ENCODE data around the gene LIMS3.
"Not testable (repeated sequence)": the region's sequence is repeated elsewhere in the genome, so short reads cannot be mapped to it uniquely, and the experiment has no call there.

Gene LIMS3

GRCh38 chr2:109927803-109928202 is 29.3 kb downstream of the LIMS3 start:
- not testable (repeated sequence) for DNase-seq

- DNase-seq, result not testable (repeated sequence)
Measured at GRCh38 chr2:109929222-109929621, 30.7 kb downstream of the LIMS3 start.

GRCh38 chr2:109936534-109936933 is 38.0 kb downstream of the LIMS3 start:
- not testable (repeated sequence) for DNase-seq

DNA sequence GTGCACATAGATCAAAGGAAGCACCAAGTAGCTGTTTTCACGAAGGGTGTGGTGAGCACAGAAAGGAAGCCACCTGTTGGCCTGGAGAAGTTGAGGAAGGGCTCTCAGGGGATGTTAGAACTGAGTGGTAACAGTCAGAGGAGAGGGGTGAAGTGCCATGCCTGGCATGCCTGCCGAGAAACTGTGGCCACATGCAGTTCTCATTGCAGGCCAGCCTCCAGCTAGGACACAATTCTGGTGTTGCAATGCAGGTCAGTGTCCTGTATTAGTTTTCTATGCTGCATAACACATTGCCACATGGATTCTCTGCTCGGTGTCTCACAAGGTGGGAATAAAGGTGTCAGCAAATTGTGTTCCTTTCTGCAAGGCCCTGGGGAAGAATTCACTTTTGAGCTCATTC is 46.9 kb downstream of the LIMS3 start:
- not testable (repeated sequence) for DNase-seq

- DNase-seq, result not testable (repeated sequence)
Measured at GRCh38 chr2:109947262-109947958, 48.9 kb downstream of the LIMS3 start.

- DNase-seq, result not testable (repeated sequence)
Measured at GRCh38 chr2:109947959-109948520, 49.6 kb downstream of the LIMS3 start.

GRCh38 chr2:109950146-109950843 is 51.8 kb downstream of the LIMS3 start:
- not testable (repeated sequence) for DNase-seq

- DNase-seq, result not testable (repeated sequence)
Measured at GRCh38 chr2:109963942-109964341, 65.5 kb downstream of the LIMS3 start.

GRCh38 chr2:109965482-109965881 is 67.0 kb downstream of the LIMS3 start:
- not testable (repeated sequence) for DNase-seq

DNA sequence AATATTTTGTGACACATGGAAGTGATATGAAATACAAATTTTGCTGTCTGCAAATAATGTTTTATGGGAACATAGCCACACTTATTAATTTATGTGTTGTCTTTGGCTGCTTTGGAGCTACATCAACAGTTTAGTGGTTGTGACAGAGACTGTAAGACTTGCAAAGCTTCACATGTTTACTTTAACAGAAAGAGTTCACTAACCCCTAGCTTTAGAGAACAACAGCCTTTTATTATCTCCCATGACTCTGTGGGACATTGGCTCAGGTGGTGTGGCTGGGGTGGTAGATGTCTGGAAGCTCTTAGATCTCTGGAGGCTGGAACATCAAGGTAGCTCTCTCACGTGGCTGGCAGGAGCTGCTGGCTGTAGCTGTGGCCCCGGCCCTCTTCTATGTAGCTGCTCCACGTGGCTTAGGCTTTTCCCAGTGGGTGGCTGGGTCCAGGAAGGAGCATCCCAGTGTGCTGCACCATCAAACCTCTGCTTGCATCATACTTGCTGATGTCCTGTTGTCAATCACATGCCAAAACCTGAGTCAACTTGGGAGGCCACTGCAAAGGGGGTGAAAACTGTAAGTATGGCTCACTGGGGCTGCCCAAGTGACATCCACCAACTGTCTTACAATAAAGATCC is 67.7 kb downstream of the LIMS3 start:
- not testable (repeated sequence) for DNase-seq

GRCh38 chr2:109966858-109967257 is 68.4 kb downstream of the LIMS3 start:
- DNase-seq, result not testable (repeated sequence)

DNA sequence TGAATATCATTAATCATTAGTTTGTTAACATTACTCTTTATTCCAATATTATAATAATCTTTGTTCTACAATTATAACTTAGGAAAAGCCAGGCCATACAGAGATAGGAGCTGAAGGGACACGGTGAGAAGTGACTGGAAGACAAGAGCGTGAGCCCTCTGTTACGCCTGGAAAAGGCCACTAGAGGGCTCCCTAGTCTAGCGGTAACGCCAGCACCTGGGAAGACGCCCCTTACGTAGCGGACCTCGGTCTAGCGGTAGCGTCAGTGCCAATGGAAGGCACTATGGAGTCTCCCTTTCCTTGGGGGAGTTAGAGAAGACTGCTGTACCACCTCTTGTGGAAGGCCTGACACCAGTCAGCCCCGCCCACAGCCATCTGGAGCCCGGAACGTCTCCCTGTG is 71.4 kb downstream of the LIMS3 start:
- DNase-seq, result not testable (repeated sequence)

- DNase-seq, result not testable (repeated sequence)
Measured at GRCh38 chr2:109971710-109972109, 73.2 kb downstream of the LIMS3 start.

Data from NCI-H524 (cell line).